H1 (cell line): ENCODE data around the gene C2orf76. TPM values are rescaled to one million over a fixed set of nuclear protein-coding genes. Genes with fewer than 3 reads are reported as not detected.

Experiments used
- HDAC2 ChIP-seq, 2 experiments: fragments of 300-600 bp in 1 of 2; sonication (generic) in 1 of 2; IDR thresholded peaks; 2 replicates each; pipeline ENCODE4 v1.6.1; 2011 to 2012; ENCODE audit warnings: low read depth in 2 of 2, low read length in 2 of 2, mild to moderate bottlenecking in 2 of 2, moderate library complexity in 2 of 2, borderline replicate concordance in 1 of 2, inconsistent platforms in 1 of 2
- polyA plus RNA-seq, 7 experiments: library from polyadenylated mRNA; depleted of rRNA in 3 of 7; stranded (reverse) in 5 of 7; unstranded in 2 of 7; fragments of >200 nt in 5 of 7; fragments of 200-250 nt in 2 of 7; gene quantifications; 1 replicate in 5 of 7; 2 replicates in 1 of 7; 4 replicates in 1 of 7; pipeline versions ENCODE4 v1.2.1 to v1.2.3, GENCODE V29; 2011 to 2013; ENCODE audit warnings: missing spikeins in 2 of 7, mixed read lengths in 2 of 7
- total RNA-seq: library from RNA; stranded (reverse); fragmentation: NEBNext Ultra II Directional; extraction: Animal tissue kit (Norgen Biotek cat#: 25700); gene quantifications from 2 replicates; pipeline ENCODE4 v1.2.1, GENCODE V29; 2021

C2orf76 gene
- total and polyA plus RNA-seq, 2 of the 8 experiments (the other 6 are each of a cell fraction or from before 2014, with no cell fraction given), result 4.4 to 5.0 TPM

DNA sequence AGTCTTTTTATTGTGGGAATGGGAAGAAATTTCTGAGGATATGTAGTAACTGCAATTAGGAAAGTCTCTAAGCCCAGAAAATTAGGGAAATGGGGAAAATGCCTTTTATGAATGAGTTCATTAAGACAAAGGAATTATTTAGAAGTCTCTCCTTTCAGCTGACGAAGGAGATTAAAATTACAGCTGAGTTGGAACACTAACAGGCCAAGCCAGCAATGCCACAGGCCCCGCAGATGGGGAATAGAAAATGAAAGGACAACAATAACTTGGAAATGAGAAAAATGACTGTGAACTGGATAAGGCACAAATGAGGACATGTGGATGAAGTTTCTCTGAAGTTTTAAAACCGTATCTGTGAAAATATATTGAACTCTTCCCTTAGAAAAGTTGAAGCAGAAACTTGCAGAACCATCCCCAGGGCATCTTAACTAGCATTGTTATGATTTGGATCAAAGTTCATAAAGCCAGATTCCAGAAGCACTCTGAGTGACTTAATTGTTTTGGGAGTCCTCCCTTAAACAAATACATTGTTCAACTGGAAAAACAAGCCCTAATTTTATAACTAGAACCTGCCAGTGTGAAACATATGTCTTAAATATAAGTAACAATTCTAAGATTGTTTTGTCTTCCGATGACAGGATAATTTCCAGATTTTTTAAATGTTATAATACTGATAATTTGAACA lies 51.3 kb downstream of the C2orf76 start (continued):
- TF ChIP-seq HDAC2 (IDR thresholded peaks at IDR 0.05; ENCODE audit: borderline replicate concordance in 1 of 2, low read depth in 2 of 2, low read length in 2 of 2), result no peak
